SK-N-SH (cell line): ENCODE data around the gene TMEM26.

Experiments used
- CTCF ChIP-seq: fragments of 200-600 bp; sonication (generic); IDR thresholded peaks from 2 replicates; pipeline ENCODE4 v1.6.1; 2017; ENCODE audit warnings: antibody characterized with exemption, mild to moderate bottlenecking, moderate library complexity
- EZH2phosphoT487 ChIP-seq: fragments of 200-600 bp; sonication (generic); IDR thresholded peaks from 2 replicates; pipeline ENCODE4 v1.6.1; 2017; ENCODE audit warnings: low read depth, mixed run types, mild to moderate bottlenecking, antibody characterized with exemption, moderate library complexity, borderline replicate concordance
- FOSL2 ChIP-seq: IDR thresholded peaks from 2 replicates; pipeline ENCODE4 v1.4.0; 2012; ENCODE audit warnings: low read depth, mild to moderate bottlenecking, moderate library complexity, borderline replicate concordance
- JUND ChIP-seq: IDR thresholded peaks from 2 replicates; pipeline ENCODE4 v1.4.0; 2012
- MXI1 ChIP-seq: IDR thresholded peaks from 2 replicates; pipeline ENCODE4 v1.6.1; 2012; ENCODE audit warnings: mild to moderate bottlenecking, low read depth, low read length, improper control_type of control experiment
- POLR2AphosphoS5 ChIP-seq: IDR thresholded peaks from 2 replicates; pipeline ENCODE4 v1.6.1; 2012; ENCODE audit warnings: low read depth, low read length
- RCOR1 ChIP-seq: fragments of 150-350 bp; IDR thresholded peaks from 2 replicates; pipeline ENCODE4 v1.6.1; 2017; ENCODE audit warnings: antibody characterized with exemption, low read length
- TCF12 ChIP-seq: IDR thresholded peaks from 2 replicates; pipeline ENCODE4 v1.4.0; 2012
- ZBTB33 ChIP-seq: IDR thresholded peaks from 2 replicates; pipeline ENCODE4 v1.4.0; 2012; ENCODE audit warnings: low read depth, borderline replicate concordance

GRCh38 chr10:61454541-61454940, 1.4 kb upstream of the TMEM26 start:
- no peak for TF ChIP-seq CTCF
- TF ChIP-seq MXI1 = no peak
- TF ChIP-seq TCF12 = no peak
- TF ChIP-seq FOSL2 = no peak
- TF ChIP-seq POLR2AphosphoS5 = no peak
- no peak for TF ChIP-seq ZBTB33
- no peak for TF ChIP-seq JUND
- no peak for TF ChIP-seq EZH2phosphoT487
- no peak for TF ChIP-seq RCOR1
